GM19193 (cell line): ENCODE results near the gene GNB1.

Experiments
- POLR2A ChIP-seq: IDR thresholded peaks from 4 replicates; pipeline ENCODE4 v1.6.1; 2011; ENCODE audit not compliant: insufficient read depth, insufficient read length; ENCODE audit errors: extremely low read depth

The GNB1 gene

GRCh38 chr1:1872329-1872994 lies 18.4 kb downstream of the GNB1 start:
- no peak for TF ChIP-seq POLR2A

- no peak for TF ChIP-seq POLR2A
These were observed 21.4 kb downstream of the GNB1 start for GRCh38 chr1:1869469-1869868.

- TF ChIP-seq POLR2A, result no peak
These were observed 23.7 kb downstream of the GNB1 start for GRCh38 chr1:1867164-1867563.

GRCh38 chr1:1862905-1863547 lies 27.9 kb downstream of the GNB1 start:
- TF ChIP-seq POLR2A, result no peak

GRCh38 chr1:1861339-1861730 lies 29.6 kb downstream of the GNB1 start:
- no peak for TF ChIP-seq POLR2A

GRCh38 chr1:1858382-1859086 lies 32.4 kb downstream of the GNB1 start:
- TF ChIP-seq POLR2A, result no peak

GRCh38 chr1:1857096-1857703 lies 33.7 kb downstream of the GNB1 start:
- TF ChIP-seq POLR2A, result no peak

GRCh38 chr1:1853593-1854257 lies 37.2 kb downstream of the GNB1 start:
- no peak for TF ChIP-seq POLR2A

- TF ChIP-seq POLR2A, result no peak
These were observed 38.1 kb downstream of the GNB1 start for GRCh38 chr1:1852619-1853414.

GRCh38 chr1:1847890-1848289 lies 43.0 kb downstream of the GNB1 start:
- no peak for TF ChIP-seq POLR2A

GRCh38 chr1:1847061-1847850 lies 43.6 kb downstream of the GNB1 start:
- no peak for TF ChIP-seq POLR2A

GRCh38 chr1:1846386-1846918 lies 44.4 kb downstream of the GNB1 start:
- no peak for TF ChIP-seq POLR2A
